Activated gamma-delta T cell treated with anti-CD3 and anti-CD28 coated beads, Interleukin-2, amount 50 U/mL, for 16 hours (primary cell): ENCODE results near the gene BECN2.
"Not testable (repeated sequence)": the region's sequence is repeated elsewhere in the genome, so short reads cannot be mapped to it uniquely, and the experiment has no call there.

ENCODE experiments used
- DNase-seq: peaks from one replicate; pipeline ENCODE4 v3.0.0-alpha.2; 2020; ENCODE audit warnings: low read depth

Gene BECN2

DNA sequence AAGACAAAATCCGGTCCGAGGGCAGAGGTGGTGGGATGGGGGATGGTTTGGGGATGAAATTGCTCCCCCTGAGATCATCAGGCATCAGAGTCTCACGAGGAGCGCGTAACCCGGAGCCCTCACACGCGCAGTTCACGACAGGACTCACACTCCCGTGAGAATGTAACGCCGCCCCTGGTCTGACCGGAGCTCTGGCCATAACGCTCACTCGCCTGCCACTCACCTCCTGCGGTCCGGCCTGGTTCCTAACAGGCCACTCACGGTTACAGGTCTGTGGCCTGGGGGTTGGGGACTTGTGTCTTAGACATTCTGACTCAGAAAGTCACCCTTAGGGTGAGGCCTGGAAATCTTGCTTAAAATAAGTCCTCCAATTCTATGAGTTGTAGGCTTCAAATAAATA lies 21.5 kb downstream of the BECN2 start:
- DNase-seq: no peak

DNA sequence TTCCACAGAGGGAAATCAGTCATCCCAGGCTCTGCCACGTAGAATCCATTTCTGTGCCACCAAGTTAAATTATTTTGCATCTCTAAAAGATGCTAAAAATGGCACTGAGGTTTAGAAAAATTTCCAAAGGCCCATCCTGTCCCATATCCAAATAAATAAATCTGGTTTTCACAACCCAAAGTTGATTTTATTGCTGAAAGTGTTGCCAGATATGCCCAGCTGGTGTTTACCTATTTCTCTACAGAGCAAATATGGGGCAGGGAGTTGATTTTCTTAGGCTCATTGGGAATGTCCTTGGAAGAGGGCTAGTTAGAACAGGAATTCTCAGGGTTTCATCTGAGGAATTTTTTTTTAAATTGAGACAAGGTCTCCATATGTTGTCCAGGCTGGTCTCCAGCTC lies 22.4 kb downstream of the BECN2 start:
- no peak for DNase-seq

DNA sequence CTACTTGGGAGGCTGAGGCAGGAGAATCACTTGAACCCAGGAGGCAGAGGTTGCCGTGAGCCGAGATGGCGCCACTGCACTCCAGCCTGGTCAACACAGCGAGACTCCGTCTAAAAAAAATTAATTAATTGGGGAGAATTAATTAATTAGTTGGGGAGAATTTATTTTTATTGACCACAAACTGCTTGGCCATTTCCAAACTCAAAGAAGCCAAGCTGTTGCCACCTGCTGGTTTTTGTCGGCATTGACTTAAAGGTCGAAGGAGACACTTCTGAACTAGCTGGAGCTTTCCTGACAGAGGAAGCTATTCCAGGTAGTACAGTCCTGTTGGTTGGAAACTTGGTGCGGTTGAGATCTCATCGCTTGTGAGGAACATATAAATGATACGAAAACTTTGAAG lies 28.2 kb downstream of the BECN2 start:
- DNase-seq: no peak

DNA sequence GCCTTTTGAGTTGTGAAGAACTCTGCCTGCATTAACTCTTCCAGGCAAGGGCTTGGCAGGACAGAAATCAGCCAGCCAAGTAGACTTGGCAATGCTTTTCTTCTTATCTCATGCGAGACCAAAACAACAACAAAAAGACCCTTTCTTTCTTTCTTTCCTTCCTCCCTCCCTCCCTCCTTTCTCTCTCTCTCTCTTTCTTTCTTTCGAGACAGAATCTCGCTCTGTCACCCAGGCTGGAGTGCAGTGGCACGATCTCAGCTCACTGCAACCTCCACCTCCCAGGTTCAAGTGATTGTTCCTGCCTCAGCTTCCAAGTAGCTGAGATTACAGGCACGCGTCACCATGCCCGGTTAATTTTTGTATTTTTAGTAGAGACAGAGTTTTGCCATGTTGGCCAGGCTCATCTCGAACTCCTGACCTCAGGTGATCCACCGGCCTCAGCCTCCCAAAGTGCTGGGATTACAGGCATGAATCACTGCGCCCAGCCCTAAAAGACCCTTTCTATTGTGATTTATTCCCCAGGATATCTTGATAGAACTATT lies 30.9 kb downstream of the BECN2 start:
- not testable (repeated sequence) for DNase-seq

- no peak for DNase-seq
These were observed 32.5 kb downstream of the BECN2 start for GRCh38 chr1:241990040-241990439.

DNA sequence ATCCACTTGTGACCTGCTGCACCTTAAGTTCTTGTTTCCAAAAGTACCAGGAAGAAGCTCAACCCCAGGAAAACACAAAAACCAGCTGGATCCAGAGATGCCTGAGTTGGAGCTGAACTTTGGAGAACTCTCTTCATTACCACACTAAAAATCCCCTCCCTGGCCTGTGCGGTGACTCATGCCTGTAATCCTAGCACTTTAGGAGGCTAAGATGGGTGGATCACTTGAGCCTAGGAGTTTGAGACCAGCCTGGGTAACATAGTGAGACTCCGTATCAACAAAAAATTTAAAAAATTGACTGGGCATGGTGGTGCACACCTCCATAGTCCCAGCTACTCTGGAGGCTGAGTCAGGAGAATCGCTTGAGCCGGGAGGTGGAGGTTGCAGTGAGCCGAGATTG lies 35.2 kb downstream of the BECN2 start:
- no peak for DNase-seq

DNA sequence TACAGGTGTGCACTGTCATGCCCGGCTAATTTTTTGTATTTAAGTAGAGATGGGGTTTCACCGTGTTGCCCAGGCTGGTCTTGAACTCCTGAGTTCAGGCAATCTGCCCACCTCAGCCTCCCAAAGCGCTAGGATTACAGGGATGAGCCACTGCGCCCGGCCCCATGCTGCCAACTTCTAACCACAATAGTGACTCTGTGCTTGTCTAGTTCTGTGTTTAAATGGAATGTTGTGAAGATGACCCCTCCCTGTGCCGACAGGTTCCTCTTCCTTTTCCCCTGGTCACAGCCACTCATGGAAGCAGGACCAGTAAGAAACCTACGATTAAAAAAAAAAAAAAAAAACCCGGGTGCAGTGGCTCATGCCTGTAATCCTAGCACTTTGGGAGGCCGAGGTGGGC lies 36.6 kb downstream of the BECN2 start:
- no peak for DNase-seq

DNA sequence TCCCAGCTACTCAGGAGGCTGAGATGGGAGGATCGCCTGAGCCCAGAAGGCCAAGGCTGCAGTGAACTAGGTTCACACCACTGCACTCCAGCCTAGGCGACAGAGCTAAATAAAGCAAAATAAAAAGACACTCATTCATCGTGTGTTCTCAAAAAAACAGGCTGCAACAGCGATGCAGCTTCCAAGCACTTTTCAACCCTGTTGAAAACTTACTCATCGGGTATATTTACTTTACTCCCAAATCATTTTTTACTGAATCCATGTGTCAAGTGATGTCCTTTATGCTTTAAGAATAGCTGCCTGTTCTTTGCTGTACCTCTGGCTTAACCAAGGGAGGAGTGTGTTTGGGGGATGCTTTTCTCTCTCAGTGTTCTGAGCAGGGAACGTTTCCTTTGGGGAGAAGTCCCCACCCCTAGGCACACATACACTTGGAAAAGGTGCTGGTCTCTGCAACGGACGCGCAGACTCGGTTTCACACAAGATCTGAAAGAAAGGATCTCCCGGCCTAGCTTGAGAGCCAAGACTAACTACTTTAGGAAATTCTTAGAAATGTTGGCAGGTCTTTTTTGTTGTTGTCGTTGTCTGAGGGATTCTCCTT lies 39.9 kb downstream of the BECN2 start:
- DNase-seq: no peak

GRCh38 chr1:241998412-241998921 lies 40.9 kb downstream of the BECN2 start:
- DNase-seq: peak; percentile 14

DNA sequence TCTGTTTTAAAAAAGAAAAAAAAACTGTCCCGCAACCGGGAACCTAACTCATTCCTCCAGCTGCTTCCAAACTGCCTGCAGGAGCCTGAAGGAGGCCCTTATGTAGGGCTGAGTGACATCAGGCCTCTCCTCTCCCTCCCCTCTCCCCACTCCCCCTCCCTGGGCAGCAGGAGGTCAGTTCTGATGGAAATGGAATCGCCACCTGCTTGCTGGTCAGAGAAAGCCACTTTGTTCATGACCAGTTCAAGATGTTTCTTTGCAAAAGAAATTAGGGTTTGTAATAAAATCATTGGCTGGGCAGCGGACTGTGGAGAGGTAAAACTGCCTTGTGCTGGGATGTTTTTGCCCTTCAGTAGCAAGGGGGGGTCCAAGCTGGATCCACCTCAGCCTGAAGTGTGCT lies 41.5 kb downstream of the BECN2 start, which contains the start of gene MAP1LC3C:
Gene MAP1LC3C (minus strand): TSS at position 73 of the 400 bp plus-strand sequence. CDS start 90 bp downstream, outside the sequence.
- no peak for DNase-seq

DNA sequence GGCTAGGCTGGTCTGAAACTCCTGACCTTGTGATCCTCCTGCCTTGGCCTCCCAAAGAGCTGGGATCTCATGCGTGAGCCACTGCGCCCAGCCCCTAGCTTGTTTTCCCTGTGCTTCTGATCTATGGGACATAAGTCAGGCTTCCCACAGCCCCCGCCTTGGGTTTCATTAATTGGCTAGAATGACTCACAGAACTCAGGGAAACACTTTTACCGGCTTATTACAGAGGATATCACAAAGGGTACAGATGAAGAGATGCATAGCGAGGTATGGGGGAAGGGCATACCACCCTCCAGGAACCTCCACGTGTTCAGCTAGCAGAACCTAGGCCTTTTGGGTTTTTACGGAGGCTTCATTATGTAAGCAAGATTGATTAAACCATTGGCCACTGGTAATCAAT lies 42.9 kb downstream of the BECN2 start:
- DNase-seq: no peak

GRCh38 chr1:242002072-242002471 lies 44.5 kb downstream of the BECN2 start:
- DNase-seq: no peak

GRCh38 chr1:242002510-242002909 lies 44.9 kb downstream of the BECN2 start:
- no peak for DNase-seq

DNA sequence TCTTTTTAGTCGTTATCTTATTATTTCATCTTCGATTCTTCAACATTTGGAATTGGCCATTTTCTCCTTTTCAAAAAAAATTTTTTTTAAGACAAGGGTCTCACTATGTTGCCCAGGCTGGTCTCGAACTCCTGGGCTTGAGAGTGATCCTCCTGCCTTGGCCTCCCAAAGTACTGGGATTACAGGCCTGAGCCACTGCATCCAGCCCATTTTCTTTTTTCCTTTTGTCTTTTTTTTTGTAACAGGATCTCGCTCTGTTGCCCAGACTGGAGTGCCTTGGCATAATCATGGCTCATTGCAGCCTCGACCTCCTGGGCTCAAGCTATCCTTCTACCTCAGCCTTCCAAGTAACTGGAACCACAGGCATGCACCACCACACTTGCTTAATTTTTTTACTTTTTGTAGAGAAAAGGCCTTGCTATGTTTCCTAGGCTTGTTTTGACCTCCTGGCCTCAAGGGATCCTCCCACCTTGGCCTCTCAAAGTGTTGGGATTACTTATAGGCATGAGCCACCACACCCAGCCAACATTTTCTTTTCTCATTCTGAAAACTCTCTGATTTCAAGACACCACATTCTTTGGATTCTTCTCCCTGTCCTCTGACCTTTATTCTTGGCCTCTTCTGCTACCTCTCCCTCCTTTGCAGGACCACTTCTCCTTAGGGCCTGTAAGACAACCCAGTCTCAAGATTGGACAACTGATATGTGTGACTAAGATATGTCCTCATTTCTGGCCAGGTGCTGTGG lies 47.4 kb downstream of the BECN2 start:
- no peak for DNase-seq

- no peak for DNase-seq
These were observed 48.4 kb downstream of the BECN2 start for GRCh38 chr1:242005866-242006535.

DNA sequence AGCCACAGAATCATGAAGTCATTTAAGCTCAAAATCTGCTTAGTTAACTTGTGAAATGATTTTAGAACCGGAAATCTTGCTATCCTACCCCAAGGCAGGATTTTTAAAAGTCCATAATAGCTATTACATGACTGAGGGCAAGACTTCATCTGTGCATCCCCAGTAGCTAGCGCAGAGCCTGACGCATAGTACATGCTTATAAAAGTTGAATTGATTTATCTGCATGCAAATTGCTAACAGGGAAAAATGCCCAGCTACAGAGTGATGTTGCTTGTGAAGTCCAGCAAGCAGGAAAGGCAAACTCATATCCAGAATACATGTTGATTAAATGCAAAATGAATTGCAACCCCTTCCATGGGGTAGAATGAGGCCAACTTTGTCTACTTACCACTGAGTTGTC lies 49.4 kb downstream of the BECN2 start:
- DNase-seq: no peak
